GM12872 (cell line): ENCODE measurements around the gene HIVEP3.

ENCODE experiments used
- CTCF ChIP-seq: IDR thresholded peaks from 3 replicates; pipeline ENCODE4 v1.5.1; 2011; ENCODE audit warnings: low read depth, mild to moderate bottlenecking, low read length, moderate library complexity; ENCODE audit not compliant: insufficient read depth

The HIVEP3 gene

DNA sequence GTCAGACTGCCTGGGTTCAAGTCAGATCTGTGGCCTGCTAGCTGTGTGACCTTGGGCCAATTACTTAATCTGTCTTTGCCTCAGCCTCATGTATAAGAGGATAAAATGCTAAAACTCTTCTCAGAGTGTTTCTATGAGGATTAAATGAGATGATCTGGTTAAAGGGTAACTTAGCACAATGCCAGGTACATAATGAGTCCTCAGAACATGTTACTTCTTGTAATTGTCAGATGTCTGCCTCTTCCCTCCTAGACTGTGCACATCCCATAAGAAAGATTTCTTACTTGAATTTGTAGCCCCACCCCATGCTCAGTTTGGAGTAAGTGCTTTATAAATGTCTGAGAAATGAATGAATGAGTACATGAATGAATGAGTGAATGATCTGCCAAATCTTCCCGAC lies 34.6 kb upstream of the HIVEP3 start:
- no peak for TF ChIP-seq CTCF

- TF ChIP-seq CTCF: no peak
Observed at GRCh38 chr1:41952208-41952607, 33.5 kb upstream of the HIVEP3 start.

DNA sequence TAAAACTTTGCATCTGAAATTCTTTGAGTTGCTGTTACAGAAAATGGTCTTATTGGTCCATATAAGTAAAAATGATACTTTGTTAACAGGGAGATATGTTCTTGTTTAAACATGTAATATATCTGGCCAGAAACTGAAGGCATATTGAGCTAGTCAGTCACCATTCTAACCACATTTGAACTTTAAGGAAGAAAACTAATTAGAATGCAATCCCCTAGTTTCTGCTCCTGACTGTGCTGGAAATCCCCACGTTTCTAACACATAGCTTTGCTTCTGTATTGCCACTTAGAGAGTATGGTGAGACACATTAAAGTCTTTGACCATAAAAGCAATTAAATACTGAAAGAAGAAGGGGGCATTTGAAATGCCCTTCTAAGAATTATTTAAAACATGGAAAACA lies 32.1 kb upstream of the HIVEP3 start:
- no peak for TF ChIP-seq CTCF

DNA sequence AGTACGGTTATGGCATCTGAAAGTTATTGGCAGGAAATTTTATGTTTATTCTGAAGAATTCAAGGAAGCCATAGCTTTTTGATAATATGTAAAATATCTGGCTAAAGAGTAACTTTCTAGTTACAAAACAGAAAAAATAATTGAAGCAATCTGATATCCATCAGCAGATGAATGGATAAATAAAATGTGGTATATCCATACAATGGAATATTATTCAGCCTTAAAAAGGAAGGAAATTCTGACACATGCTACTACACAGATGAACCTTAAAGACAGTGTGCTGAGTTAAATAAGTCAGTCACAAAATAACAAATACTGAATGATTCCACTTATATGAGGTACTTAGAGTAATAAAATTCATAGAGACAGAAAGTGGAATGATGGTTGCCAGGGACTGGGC lies 25.0 kb upstream of the HIVEP3 start:
- no peak for TF ChIP-seq CTCF

- no peak for TF ChIP-seq CTCF
Observed at GRCh38 chr1:41942278-41942677, 23.6 kb upstream of the HIVEP3 start.

- no peak for TF ChIP-seq CTCF
Observed at GRCh38 chr1:41941381-41941780, 22.7 kb upstream of the HIVEP3 start.

- no peak for TF ChIP-seq CTCF
Observed at GRCh38 chr1:41939194-41939593, 20.5 kb upstream of the HIVEP3 start.

GRCh38 chr1:41936107-41936506 lies 17.4 kb upstream of the HIVEP3 start:
- no peak for TF ChIP-seq CTCF
